NCI-H226 (cell line): Measurements from ENCODE around the gene ADPRHL1.

Experiments used
- DNase-seq: peaks from one replicate; pipeline ENCODE4 v3.0.0-alpha.2; 2015

Gene ADPRHL1

DNA sequence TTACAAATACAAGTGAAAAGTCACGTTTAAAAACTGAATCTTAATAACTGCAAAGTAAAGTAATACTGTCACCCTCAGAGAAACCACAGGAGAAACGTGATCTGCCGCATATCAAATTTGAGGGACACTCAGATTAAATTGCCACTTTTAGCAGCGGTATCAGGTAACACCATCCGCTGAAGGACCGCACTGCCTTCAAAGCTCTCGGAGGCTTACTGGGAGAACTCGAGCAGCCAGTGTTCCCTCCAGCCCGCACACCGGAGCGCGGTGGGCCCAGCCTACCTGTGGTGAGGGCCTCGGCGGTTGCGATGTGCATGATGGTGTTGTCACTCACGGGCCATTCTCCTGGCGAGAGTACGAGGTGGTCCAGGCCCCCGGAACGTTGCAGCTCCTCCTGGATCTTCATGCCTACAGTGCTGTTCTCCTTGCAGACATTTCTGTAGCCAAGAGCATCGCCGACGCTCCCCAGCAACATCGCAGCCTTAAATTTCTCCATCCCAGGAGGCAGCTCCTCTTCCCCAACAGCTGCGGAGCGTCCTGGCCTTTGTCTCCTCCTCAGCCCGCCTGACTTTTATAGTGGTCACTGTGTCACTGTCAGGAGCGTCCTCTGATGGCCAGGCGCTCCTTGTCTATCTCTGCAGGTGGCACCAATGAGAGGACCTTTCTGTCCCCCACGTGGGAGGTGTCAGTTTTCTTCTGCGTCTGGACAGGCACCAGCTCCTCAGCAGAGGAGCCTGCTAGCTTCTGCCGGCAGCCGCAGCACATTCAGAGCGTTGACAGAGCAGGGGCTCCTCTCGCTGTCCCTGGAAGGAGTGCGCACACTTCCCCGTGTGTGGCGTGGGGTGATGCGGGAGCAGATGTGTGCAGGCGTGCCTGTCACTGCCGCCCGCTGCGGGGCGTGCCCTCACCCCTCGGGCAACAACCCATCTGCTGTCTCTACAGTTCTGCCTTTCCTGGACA, at the start of gene ADPRHL1:
ADPRHL1 (minus strand) TSS at position 547 of the 960 bp plus-strand sequence; CDS start at position 496, 51 bp downstream.
- DNase-seq = no peak

GRCh38 chr13:113502686-113503085, 49.4 kb upstream of the ADPRHL1 start:
- no peak for DNase-seq

- no peak for DNase-seq
These were observed 47.4 kb upstream of the ADPRHL1 start for GRCh38 chr13:113500530-113501265.

GRCh38 chr13:113499936-113500335, 46.6 kb upstream of the ADPRHL1 start:
- peak; percentile 42 for DNase-seq

- DNase-seq = no peak
These were observed 45.6 kb upstream of the ADPRHL1 start for GRCh38 chr13:113498905-113499304.

DNA sequence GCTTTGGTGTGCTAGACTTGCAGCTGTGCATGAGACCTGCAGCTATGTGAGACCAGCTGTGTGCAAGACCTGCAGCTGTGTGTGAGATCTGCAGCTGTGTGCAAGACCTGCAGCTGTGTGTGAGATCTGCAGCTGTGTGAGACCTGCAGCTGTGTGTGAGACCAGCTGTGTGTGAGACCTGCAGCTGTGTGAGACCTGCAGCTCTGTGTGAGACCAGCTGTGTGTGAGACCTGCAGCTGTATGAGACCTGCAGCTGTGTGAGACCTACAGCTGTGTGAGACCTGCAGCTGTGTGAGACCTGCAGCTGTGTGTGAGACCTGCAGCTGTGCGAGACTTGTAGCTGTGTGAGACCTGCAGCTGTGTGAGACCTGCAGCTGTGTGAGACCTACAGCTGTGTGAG, 43.9 kb upstream of the ADPRHL1 start:
- DNase-seq = no peak

DNA sequence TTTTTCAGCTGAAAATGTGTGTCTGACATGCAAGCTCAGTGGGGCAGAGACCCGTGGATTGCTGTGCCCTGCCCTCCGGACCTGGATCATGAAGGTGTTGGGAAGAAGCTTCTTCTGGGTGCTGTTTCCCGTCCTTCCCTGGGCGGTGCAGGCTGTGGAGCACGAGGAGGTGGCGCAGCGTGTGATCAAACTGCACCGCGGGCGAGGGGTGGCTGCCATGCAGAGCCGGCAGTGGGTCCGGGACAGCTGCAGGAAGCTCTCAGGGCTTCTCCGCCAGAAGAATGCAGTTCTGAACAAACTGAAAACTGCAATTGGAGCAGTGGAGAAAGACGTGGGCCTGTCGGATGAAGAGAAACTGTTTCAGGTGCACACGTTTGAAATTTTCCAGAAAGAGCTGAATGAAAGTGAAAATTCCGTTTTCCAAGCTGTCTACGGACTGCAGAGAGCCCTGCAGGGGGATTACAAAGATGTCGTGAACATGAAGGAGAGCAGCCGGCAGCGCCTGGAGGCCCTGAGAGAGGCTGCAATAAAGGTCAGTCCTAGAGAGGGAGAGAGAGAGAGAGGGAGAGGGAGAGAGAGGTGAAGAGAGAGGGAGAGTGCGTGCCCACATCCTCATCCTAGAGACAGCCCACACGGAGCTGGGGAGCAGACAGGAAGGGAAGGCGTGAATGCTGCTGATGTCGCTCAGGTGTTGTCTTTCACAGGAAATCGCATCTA, 42.4 kb upstream of the ADPRHL1 start:
- DNase-seq = no peak

DNA sequence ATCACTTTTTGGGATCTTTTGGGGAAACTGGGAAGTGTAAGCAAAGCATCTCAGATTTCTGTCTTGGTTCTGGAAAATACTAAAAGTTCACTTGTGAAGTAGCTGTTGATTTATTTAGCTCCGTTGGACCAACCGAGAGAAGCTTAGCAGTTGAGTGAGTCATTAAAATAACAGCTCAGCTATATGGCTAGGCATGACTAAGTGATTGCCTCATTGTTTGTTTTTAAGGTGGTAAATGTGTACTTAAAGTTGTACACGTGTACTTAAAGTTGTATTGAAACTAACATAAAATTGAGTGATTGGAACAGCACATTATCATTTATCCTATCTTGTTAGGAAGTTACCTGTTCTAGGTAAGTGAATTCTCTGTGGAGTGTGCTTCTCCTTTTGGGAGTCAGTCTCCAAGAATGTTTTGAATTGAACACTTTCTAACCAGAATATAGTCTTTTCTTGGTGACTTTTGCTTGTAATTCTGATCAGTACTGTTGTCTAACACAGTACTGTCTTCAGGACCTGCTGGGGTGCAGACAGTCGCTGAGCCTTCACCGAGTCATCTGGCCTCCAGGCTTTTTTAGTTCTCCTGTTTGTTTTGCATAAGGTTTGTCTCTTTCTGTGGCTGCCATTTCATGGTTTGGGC, 40.1 kb upstream of the ADPRHL1 start:
- peak; percentile 88 for DNase-seq

DNA sequence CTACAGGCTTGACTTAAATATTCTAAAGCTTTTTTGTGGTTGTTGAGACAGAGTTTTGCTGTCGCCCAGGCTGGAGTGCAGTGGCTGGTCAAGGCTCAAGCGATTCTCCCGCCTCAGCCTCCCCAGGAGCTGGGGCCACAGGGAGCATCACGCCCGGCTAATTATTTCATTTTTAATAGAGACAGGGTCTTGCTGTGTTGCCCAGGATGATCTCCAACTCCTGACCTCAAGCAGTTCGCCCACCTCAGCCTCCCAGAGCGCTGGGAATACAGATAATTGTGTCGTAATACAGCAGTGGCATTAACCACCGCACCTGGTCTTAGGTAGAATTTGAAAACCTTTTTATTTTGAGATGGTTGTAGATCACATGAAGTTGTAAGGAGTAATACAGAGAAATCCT, 38.7 kb upstream of the ADPRHL1 start:
- no peak for DNase-seq

GRCh38 chr13:113491418-113491883, 38.2 kb upstream of the ADPRHL1 start:
- DNase-seq = no peak

GRCh38 chr13:113490496-113491417, 37.5 kb upstream of the ADPRHL1 start, which contains the start of gene DCUN1D2:
Gene DCUN1D2 (minus strand): TSS chr13:113490711. CDS start chr13:113490669, 42 bp downstream.
- DNase-seq = peak; percentile 97

DNA sequence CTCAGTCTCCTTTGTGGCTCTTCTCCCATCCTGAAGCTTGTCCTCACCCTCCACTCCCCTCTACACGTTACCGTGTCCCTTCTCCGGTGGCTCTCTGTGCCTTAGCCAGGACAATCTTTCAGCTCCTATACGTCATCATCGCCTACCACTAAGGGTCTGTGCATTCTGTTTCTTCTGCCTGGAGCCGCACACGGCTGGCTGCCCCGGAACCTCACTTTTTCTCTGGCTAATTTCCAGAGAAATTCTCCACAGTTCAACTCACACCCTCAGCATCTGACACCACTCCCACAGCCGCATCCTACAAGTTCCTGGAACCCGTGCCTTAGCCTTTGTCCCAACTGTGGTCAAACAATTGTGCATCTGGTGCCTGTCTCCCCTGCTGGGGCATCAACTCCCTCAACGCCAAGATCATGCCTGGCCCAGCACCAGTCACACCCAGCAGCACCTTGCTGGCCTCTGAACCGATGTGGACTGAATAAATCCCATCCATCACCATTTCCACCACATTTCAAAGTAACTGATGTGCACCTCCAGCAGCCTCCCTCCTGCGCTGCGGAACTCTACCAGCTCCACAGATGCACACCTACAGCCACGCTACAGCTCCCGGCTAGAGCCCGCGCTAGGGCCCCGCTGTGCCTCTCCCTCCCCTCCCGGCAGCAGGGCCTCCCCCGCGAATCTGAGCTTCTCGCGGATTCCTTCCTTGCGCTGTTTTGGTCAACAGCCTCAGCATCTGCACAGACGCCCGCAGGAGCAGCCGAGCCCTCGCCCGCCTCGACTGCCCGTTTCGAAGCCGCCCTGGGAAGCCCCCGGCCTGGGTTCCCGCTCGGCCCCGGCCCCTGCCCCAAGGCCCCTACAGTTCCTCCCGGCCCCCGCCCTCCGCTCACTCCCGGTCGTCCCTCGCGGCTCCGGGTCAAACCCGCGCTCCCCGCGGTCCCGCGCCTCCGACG, 36.5 kb upstream of the ADPRHL1 start:
- peak; percentile 5 for DNase-seq

- no peak for DNase-seq
These were observed 35.9 kb upstream of the ADPRHL1 start for GRCh38 chr13:113489171-113489548.

DNA sequence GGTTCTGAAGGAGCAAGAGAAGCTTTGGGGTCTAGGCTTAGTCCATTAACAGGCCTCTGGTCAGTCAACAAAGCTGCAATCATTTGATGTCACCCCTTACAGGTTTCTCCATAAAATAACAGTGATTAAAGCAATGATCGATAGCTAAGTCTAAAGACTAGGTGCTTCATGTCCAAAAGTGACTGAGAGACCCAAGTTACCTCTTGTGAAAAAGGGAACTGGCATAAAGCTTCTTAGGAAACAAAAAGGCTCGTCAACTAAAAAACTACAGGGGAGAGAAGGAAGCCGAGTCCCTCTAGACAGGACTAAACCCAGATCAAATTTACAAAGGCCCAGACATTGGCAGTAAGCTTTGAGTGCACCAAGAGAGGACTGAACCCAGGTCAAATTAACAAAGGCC, 35.0 kb upstream of the ADPRHL1 start:
- DNase-seq = no peak

DNA sequence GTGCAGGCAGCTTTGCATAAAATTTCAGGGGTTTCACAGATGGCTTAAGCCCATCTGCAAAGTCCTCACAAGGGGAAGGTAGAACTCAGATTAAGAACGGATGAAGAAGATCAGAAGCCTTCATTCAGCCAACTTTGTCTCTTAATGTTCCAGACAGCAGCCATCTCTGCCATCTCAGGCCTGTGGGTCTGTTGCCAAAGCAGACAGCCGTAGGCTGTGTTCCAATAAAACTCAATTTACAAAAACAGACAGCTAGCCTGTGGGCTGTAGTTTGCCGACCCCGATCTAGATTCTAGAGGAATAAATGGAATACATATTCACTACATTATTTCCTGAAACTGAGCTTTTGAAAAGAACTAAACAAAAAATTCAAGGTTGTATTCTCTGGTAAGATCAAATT, 33.4 kb upstream of the ADPRHL1 start:
- no peak for DNase-seq

DNA sequence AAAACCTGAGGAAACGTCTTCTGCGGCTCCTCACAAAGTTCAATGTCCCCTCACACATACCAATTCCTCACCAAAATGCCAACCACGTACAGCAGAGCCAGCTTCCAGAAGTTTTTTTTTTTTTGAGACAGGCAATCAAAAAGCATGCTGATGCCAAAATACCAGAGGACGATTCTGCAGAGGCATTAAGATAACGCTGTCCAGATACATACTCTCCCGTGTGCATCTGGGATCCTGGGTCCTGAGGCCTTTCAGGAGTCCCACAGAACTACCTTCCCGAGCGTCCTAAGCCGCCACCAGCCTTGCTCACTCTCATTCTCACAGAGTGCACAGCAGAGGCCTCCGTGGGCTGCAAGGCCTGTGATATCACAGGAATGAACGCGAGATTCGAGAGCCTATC, 32.3 kb upstream of the ADPRHL1 start:
- DNase-seq = no peak

- DNase-seq = no peak
These were observed 30.4 kb upstream of the ADPRHL1 start for GRCh38 chr13:113483504-113484293.

DNA sequence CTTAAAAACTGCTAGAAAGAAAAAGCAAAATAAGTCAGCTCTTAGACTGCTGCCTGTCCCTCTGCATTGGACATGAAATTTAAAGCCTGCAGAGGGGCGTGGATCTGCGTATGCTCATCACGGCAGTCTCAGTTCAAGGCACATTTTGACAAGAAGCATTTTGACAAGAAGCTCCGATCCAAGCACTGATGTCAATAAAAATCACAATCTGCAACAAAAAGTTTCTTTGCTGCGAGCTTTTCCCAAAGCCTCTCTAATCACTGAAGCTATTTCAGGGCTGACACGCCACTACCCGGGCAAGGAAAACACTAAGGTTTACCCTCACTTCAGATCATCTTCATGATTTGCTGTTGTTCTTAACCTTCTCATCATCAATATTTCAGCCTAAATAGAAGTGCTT, 29.8 kb upstream of the ADPRHL1 start:
- no peak for DNase-seq

GRCh38 chr13:113479179-113479578, 25.9 kb upstream of the ADPRHL1 start:
- no peak for DNase-seq
